SK-N-SH (cell line): Measurements from ENCODE around the gene YIF1B. TPM values are rescaled to one million over a fixed set of nuclear protein-coding genes. Genes with fewer than 3 reads are reported as not detected.

ENCODE experiments used
- CTCF ChIA-PET: fragments of 300-600, 350-600 bp; formaldehyde crosslinking; extraction: SDS; loops from one replicate; lab custom pipeline; 2021; lab: Yijun Ruan, JAX
- POLR2A ChIA-PET: fragments of 350-600 bp; sonication (Branson Sonifier 250); formaldehyde crosslinking; extraction: SDS; loops from one replicate; lab custom pipeline; 2020; ENCODE audit warnings: antibody characterized with exemption, inconsistent platforms; lab: Yijun Ruan, JAX
- DNase-seq: peaks from one replicate; pipeline ENCODE4 v3.0.0; 2012
- H2AFZ ChIP-seq: fragments of 200-600 bp; sonication (generic); 2 replicates; pipeline ENCODE4 v1.8.1; 2016; ENCODE audit warnings: antibody characterized with exemption, mild to moderate bottlenecking, low read depth
- H3F3A ChIP-seq: fragments of 200-600 bp; sonication (generic); replicated peaks from 2 replicates; pipeline ENCODE3; 2016; ENCODE audit warnings: antibody characterized with exemption, mild to moderate bottlenecking; ENCODE audit not compliant: insufficient read depth
- H3K27ac ChIP-seq, 2 experiments: fragments of 200-500 bp in 1 of 2; fragments of 200-600 bp in 1 of 2; sonication (Bioruptor generic) in 1 of 2; sonication (generic), shearing (Covaris generic) in 1 of 2; 2 replicates each; pipeline versions ENCODE4 v1.5.1 to v1.6.1; 2014 to 2016; ENCODE audit warnings: low read depth in 2 of 2, inconsistent platforms in 1 of 2, low read length in 1 of 2, mild to moderate bottlenecking in 1 of 2, mixed read lengths in 1 of 2
- H3K27me3 ChIP-seq: fragments of 200-600 bp; sonication (generic), shearing (Covaris generic); 2 replicates; pipeline ENCODE4 v1.6.1; 2016; ENCODE audit warnings: mixed run types; ENCODE audit not compliant: insufficient read depth
- H3K36me3 ChIP-seq, 2 experiments: fragments of 200-500 bp in 1 of 2; fragments of 200-600 bp in 1 of 2; sonication (Bioruptor generic) in 1 of 2; sonication (generic) in 1 of 2; replicated peaks in 1 of 2; 2 replicates each; pipeline versions ENCODE3 to v1.5.1; 2014 to 2016; ENCODE audit warnings: low read length in 1 of 2, mild to moderate bottlenecking in 1 of 2; ENCODE audit not compliant: insufficient read depth in 2 of 2, control insufficient read depth in 1 of 2
- H3K4me1 ChIP-seq, 2 experiments: fragments of 200-500 bp in 1 of 2; fragments of 200-600 bp in 1 of 2; sonication (Bioruptor generic) in 1 of 2; sonication (generic), shearing (Covaris generic) in 1 of 2; 2 replicates each; pipeline versions ENCODE4 v1.5.1 to v1.6.1; 2014 to 2016; ENCODE audit warnings: low read depth in 1 of 2, low read length in 1 of 2, mixed run types in 1 of 2; ENCODE audit not compliant: insufficient read depth in 2 of 2, control insufficient read depth in 1 of 2
- H3K4me2 ChIP-seq: fragments of 200-600 bp; sonication (generic), shearing (Covaris generic); 2 replicates; pipeline ENCODE4 v1.6.1; 2017; ENCODE audit warnings: mixed run types
- H3K4me3 ChIP-seq, 2 experiments: fragments of 200-500 bp in 1 of 2; fragments of 200-600 bp in 1 of 2; sonication (Bioruptor generic) in 1 of 2; sonication (generic), shearing (Covaris generic) in 1 of 2; 2 replicates each; pipeline versions ENCODE4 v1.5.1 to v1.8.1; 2014 to 2016; ENCODE audit warnings: low read depth in 2 of 2, inconsistent platforms in 1 of 2, low read length in 1 of 2, mild to moderate bottlenecking in 1 of 2, mixed read lengths in 1 of 2, moderate library complexity in 1 of 2
- H3K79me2 ChIP-seq: fragments of 200-600 bp; sonication (generic); 2 replicates; pipeline ENCODE4 v1.8.1; 2017; ENCODE audit warnings: mild to moderate bottlenecking; ENCODE audit not compliant: insufficient read depth
- H3K9ac ChIP-seq: fragments of 200-600 bp; sonication (generic); 2 replicates; pipeline ENCODE4 v1.6.1; 2017; ENCODE audit warnings: mixed run types
- H3K9me2 ChIP-seq: fragments of 200-600 bp; sonication (generic); 2 replicates; pipeline ENCODE4 v1.6.1; 2017; ENCODE audit warnings: mixed run types
- H3K9me3 ChIP-seq: fragments of 200-600 bp; sonication (generic); 2 replicates; pipeline ENCODE4 v1.6.1; 2017; ENCODE audit warnings: mixed run types, mild to moderate bottlenecking, moderate library complexity
- H4K20me1 ChIP-seq: fragments of 200-600 bp; sonication (generic); 2 replicates; pipeline ENCODE4 v1.6.1; 2017; ENCODE audit warnings: mild to moderate bottlenecking, mixed run types; ENCODE audit not compliant: insufficient read depth
- CHD2 ChIP-seq: fragments of 150-350 bp; IDR thresholded peaks from 2 replicates; pipeline ENCODE4 v1.6.1; 2018; ENCODE audit warnings: low read length; ENCODE audit not compliant: partially characterized antibody
- CTCF ChIP-seq: fragments of 200-600 bp; sonication (generic); IDR thresholded peaks from 2 replicates; pipeline ENCODE4 v1.6.1; 2017; ENCODE audit warnings: antibody characterized with exemption, mild to moderate bottlenecking, moderate library complexity
- EP300 ChIP-seq, 2 experiments: IDR thresholded peaks; 2 replicates each; pipeline versions ENCODE4 v1.4.0 to v1.6.1; 2012; ENCODE audit warnings: borderline replicate concordance in 1 of 2, low read depth in 1 of 2, low read length in 1 of 2
- FOXJ3 ChIP-seq: sonication (generic); formaldehyde crosslinking; IDR thresholded peaks from 2 replicates; pipeline ENCODE4 v1.5.1; 2020; ENCODE audit warnings: mild to moderate bottlenecking, missing genetic modification reagents
- GABPA ChIP-seq: IDR thresholded peaks from 2 replicates; pipeline ENCODE4 v1.4.0; 2012; ENCODE audit warnings: low read depth, mild to moderate bottlenecking
- IRF3 ChIP-seq: fragments of 150-350 bp; IDR thresholded peaks from 2 replicates; pipeline ENCODE4 v1.6.1; 2016; ENCODE audit warnings: mild to moderate bottlenecking, low read depth, low read length
- MAX ChIP-seq: IDR thresholded peaks from 2 replicates; pipeline ENCODE4 v1.4.0; 2012; ENCODE audit warnings: low read depth
- MEF2A ChIP-seq: IDR thresholded peaks from 2 replicates; pipeline ENCODE4 v1.4.0; 2012; ENCODE audit warnings: low read depth, borderline replicate concordance
- MXI1 ChIP-seq: IDR thresholded peaks from 2 replicates; pipeline ENCODE4 v1.6.1; 2012; ENCODE audit warnings: mild to moderate bottlenecking, low read depth, low read length, improper control_type of control experiment
- NRF1 ChIP-seq: IDR thresholded peaks from 2 replicates; pipeline ENCODE4 v1.6.1; 2012; ENCODE audit warnings: low read depth, mild to moderate bottlenecking, low read length
- POLR2AphosphoS5 ChIP-seq: IDR thresholded peaks from 2 replicates; pipeline ENCODE4 v1.6.1; 2012; ENCODE audit warnings: low read depth, low read length
- RFX5 ChIP-seq: IDR thresholded peaks from 2 replicates; pipeline ENCODE4 v1.6.1; 2012; ENCODE audit warnings: mild to moderate bottlenecking, improper control_type of control experiment, low read length
- SIN3A ChIP-seq: IDR thresholded peaks from 2 replicates; pipeline ENCODE4 v1.6.1; 2012; ENCODE audit warnings: low read depth, mild to moderate bottlenecking, low read length, moderate library complexity, borderline replicate concordance
- TAF1 ChIP-seq: IDR thresholded peaks from 2 replicates; pipeline ENCODE4 v1.6.1; 2012; ENCODE audit warnings: low read depth, mild to moderate bottlenecking, low read length, moderate library complexity, borderline replicate concordance
- USF1 ChIP-seq: IDR thresholded peaks from 2 replicates; pipeline ENCODE4 v1.4.0; 2012; ENCODE audit warnings: low read depth, borderline replicate concordance
- USF2 ChIP-seq: fragments of 150-350 bp; IDR thresholded peaks from 2 replicates; pipeline ENCODE4 v1.6.1; 2017; ENCODE audit warnings: antibody characterized with exemption, low read length, low read depth, borderline replicate concordance
- YY1 ChIP-seq: IDR thresholded peaks from 2 replicates; pipeline ENCODE4 v1.4.0; 2012; ENCODE audit warnings: low read depth, mild to moderate bottlenecking
- ZBTB33 ChIP-seq: IDR thresholded peaks from 2 replicates; pipeline ENCODE4 v1.4.0; 2012; ENCODE audit warnings: low read depth, borderline replicate concordance
- WGBS: methylation state at CpG from one replicate; pipeline ENCODE4 v1.1.6; 2017; ENCODE audit warnings: low lambda C conversion rate; 5-methylcytosine and 5-hydroxymethylcytosine counted together
- polyA plus RNA-seq, 3 experiments: library from polyadenylated mRNA; depleted of rRNA; stranded (reverse); fragments of >200 nt; gene quantifications; 2 replicates each; pipeline ENCODE4 v1.2.3, GENCODE V29; 2012

The YIF1B gene
- polyA plus RNA-seq, 1 of the 3 experiments (the other 2 are of a cell fraction), result 121 TPM

- Histone ChIP-seq H3K79me2 (no peaks in the 10 kb centered on the region), H3K9ac (no peak overlapping the region), H2AFZ (no peak overlapping the region), H3K4me3 (no peak overlapping the region), H3K36me3 (no peaks in the 10 kb centered on the region), H4K20me1 (no peaks in the 10 kb centered on the region), H3K27ac (no peak overlapping the region), H3K9me2 (no peaks in the 10 kb centered on the region), H3K4me1 (peaks cover 0 to 12% of the 10 kb centered on the region in 2 experiments; a peak in 1 of 4 replicates), H3K4me2 (no peak overlapping the region), H3F3A (no peaks in the 10 kb centered on the region), H3K9me3 (no peaks in the 10 kb centered on the region), H3K27me3 (no peaks in the 10 kb centered on the region)
- no peak for DNase-seq
- CTCF ChIA-PET, result interaction anchor here (0.8 to 1.7 kb wide), 3 partner anchors 16 to 366 kb away, joined by 3 to 6 read pairs (median 3); no protein-coding TSS in a partner anchor
- TF ChIP-seq FOXJ3 (CRISPR knock-in tag) (no peak), USF2 (no peak), CTCF (no peak), EP300 (IDR thresholded peaks at IDR 0.05; ENCODE audit: borderline replicate concordance in 1 of 2, low read depth in 1 of 2, low read length in 1 of 2) (no peak), SIN3A (no peak), CHD2 (no peak), RFX5 (no peak), GABPA (no peak), MXI1 (no peak), POLR2AphosphoS5 (no peak), NRF1 (no peak), ZBTB33 (no peak), USF1 (no peak), TAF1 (no peak), YY1 (no peak), IRF3 (no peak), MEF2A (no peak), MAX (no peak)
- WGBS, result 70% methylated on average over 12 of the region's 12 CpGs
- POLR2A ChIA-PET, result no interaction called here
Observed at GRCh38 chr19:38267761-38268483, 47.8 kb downstream of the YIF1B start.
